ENCODE results near the gene NNAT. TPM values are rescaled to one million over a fixed set of nuclear protein-coding genes. Genes with fewer than 3 reads are reported as not detected.

NNAT gene
- total RNA-seq, 1 donor from 2014 or later = 87.4 TPM

GRCh38 chr20:37534401-37535157, 13.5 kb downstream of the NNAT start:
- H3K27me3 Mint-ChIP-seq = no peaks in the 10 kb centered on the region
- no peaks in the 10 kb centered on the region for H3K36me3 Mint-ChIP-seq (ENCODE audit: insufficient read depth)
- peaks cover 3% of the 10 kb centered on the region for H3K4me1 Mint-ChIP-seq (ENCODE audit: low read depth)
- H3K27ac Mint-ChIP-seq = peak overlapping the region; percentile 89
- peak; percentile 89 for TF ChIP-seq CTCF (IDR thresholded peaks at IDR 0.05; ENCODE audit: unreplicated experiment)
- H3K4me3 Mint-ChIP-seq (ENCODE audit: low read depth) = no peak overlapping the region
- DNase-seq (ENCODE audit: low spot score, unreplicated experiment) = no peak
- H3K9me3 Mint-ChIP-seq (ENCODE audit: low read depth) = no peaks in the 10 kb centered on the region

GRCh38 chr20:37535443-37536132, 14.5 kb downstream of the NNAT start:
- Mint-ChIP-seq H3K36me3 (ENCODE audit: insufficient read depth) (no peaks in the 10 kb centered on the region), H3K27me3 (no peaks in the 10 kb centered on the region), H3K4me1 (ENCODE audit: low read depth) (peaks cover 9% of the 10 kb centered on the region), H3K27ac (no peak overlapping the region), H3K9me3 (ENCODE audit: low read depth) (no peaks in the 10 kb centered on the region), H3K4me3 (ENCODE audit: low read depth) (no peak overlapping the region)
- DNase-seq (ENCODE audit: low spot score, unreplicated experiment) = no peak
- TF ChIP-seq CTCF (IDR thresholded peaks at IDR 0.05; ENCODE audit: unreplicated experiment) = no peak

- no peaks in the 10 kb centered on the region for H3K27me3 Mint-ChIP-seq
- DNase-seq (ENCODE audit: low spot score, unreplicated experiment) = no peak
- H3K36me3 Mint-ChIP-seq (ENCODE audit: insufficient read depth) = no peaks in the 10 kb centered on the region
- H3K4me1 Mint-ChIP-seq (ENCODE audit: low read depth) = peaks cover 18% of the 10 kb centered on the region
- H3K9me3 Mint-ChIP-seq (ENCODE audit: low read depth) = no peaks in the 10 kb centered on the region
- no peak overlapping the region for H3K27ac Mint-ChIP-seq
- TF ChIP-seq CTCF (IDR thresholded peaks at IDR 0.05; ENCODE audit: unreplicated experiment) = no peak
- H3K4me3 Mint-ChIP-seq (ENCODE audit: low read depth) = no peak overlapping the region
These were observed 16.5 kb downstream of the NNAT start for GRCh38 chr20:37537505-37537904.

DNA sequence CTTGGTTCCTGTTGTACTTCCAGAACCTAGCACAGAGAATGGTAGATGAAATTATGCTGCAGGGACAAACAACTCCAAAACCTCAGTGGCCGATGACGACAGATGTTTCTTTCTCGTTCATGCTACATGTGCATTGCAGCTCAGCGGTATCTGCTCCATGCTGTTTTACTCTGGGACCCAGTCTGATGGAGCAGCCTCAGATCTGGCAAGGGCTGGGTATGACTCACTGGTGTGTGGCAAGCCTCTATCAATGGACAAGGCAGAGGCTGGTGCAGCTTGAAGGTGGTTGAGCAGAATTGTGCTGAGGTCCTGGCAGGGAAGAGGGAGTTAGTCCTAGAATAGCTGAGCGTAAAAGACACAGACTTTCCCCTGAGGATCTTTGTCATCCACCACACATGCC, 17.0 kb downstream of the NNAT start:
- TF ChIP-seq CTCF (IDR thresholded peaks at IDR 0.05; ENCODE audit: unreplicated experiment) = no peak
- no peak for DNase-seq (ENCODE audit: low spot score, unreplicated experiment)
- no peaks in the 10 kb centered on the region for H3K27me3 Mint-ChIP-seq
- peaks cover 18% of the 10 kb centered on the region for H3K4me1 Mint-ChIP-seq (ENCODE audit: low read depth)
- no peak overlapping the region for H3K4me3 Mint-ChIP-seq (ENCODE audit: low read depth)
- no peaks in the 10 kb centered on the region for H3K36me3 Mint-ChIP-seq (ENCODE audit: insufficient read depth)
- H3K9me3 Mint-ChIP-seq (ENCODE audit: low read depth) = no peaks in the 10 kb centered on the region
- no peak overlapping the region for H3K27ac Mint-ChIP-seq

- TF ChIP-seq CTCF (IDR thresholded peaks at IDR 0.05; ENCODE audit: unreplicated experiment) = no peak
- no peaks in the 10 kb centered on the region for H3K9me3 Mint-ChIP-seq (ENCODE audit: low read depth)
- DNase-seq (ENCODE audit: low spot score, unreplicated experiment) = no peak
- no peaks in the 10 kb centered on the region for H3K36me3 Mint-ChIP-seq (ENCODE audit: insufficient read depth)
- no peak overlapping the region for H3K4me3 Mint-ChIP-seq (ENCODE audit: low read depth)
- no peaks in the 10 kb centered on the region for H3K27me3 Mint-ChIP-seq
- H3K4me1 Mint-ChIP-seq (ENCODE audit: low read depth) = peaks cover 18% of the 10 kb centered on the region
- H3K27ac Mint-ChIP-seq = no peak overlapping the region
These were observed 18.4 kb downstream of the NNAT start for GRCh38 chr20:37539424-37539823.

Data from progenitor cell of endocrine pancreas (in vitro differentiated cells).